ENCODE results near the gene HTR1D. TPM values are rescaled to one million over a fixed set of nuclear protein-coding genes. Genes with fewer than 3 reads are reported as not detected.
A peak's percentile ranks its signal among the peaks of the same experiment; 100 is the strongest.

The HTR1D gene
- total and polyA plus RNA-seq, 10 donors = 0.13 TPM; not detected in 9

GRCh38 chr1:23177438-23178380 lies 39.6 kb downstream of the HTR1D start:
- 2 to 3% (median 3%) methylated on average over 35 to 62 of the region's 62 CpGs for WGBS, 5 donors
- peaks cover 0 to 12% (median 0%) of the 10 kb centered on the region in 7 donors for H3K27me3 ChIP-seq (replicated peaks in 1 of 7)
- H3K36me3 ChIP-seq = no peaks in the 10 kb centered on the region
- H3K27ac ChIP-seq = peak overlapping the region; percentile 43 to 89 (median 86)
- peak; percentile 94 for DNase-seq
- intact Hi-C loops (cut with DNase I; ENCODE audit: low total_unique reads) = no loop called here
- no peaks in the 10 kb centered on the region for H3K9me3 ChIP-seq
- H3K4me3 ChIP-seq = peak overlapping the region; percentile 15 to 72 (median 50)
- no peak for TF ChIP-seq POLR2A (IDR thresholded peaks at IDR 0.05)
- TF ChIP-seq CTCF (IDR thresholded peaks at IDR 0.05 in 8 of 11, conservative IDR thresholded peaks at IDR 0.05 in 3 of 11) = peak in 6 of 11 experiments; percentile 17 to 51 (median 34)
- TF ChIP-seq POLR2AphosphoS5 (IDR thresholded peaks at IDR 0.05) = peak; percentile 73 to 88 (median 84)
- peaks cover 5 to 53% (median 31%) of the 10 kb centered on the region in 6 donors for H3K4me1 ChIP-seq

- DNase-seq = no peak
- H3K4me1 ChIP-seq = peaks cover 5 to 53% (median 31%) of the 10 kb centered on the region in 6 donors
- peaks cover 0 to 12% (median 0%) of the 10 kb centered on the region in 7 donors for H3K27me3 ChIP-seq (replicated peaks in 1 of 7)
- H3K4me3 ChIP-seq = peak overlapping the region; percentile 15 to 72 (median 50)
- H3K9me3 ChIP-seq = no peaks in the 10 kb centered on the region
- H3K36me3 ChIP-seq = no peaks in the 10 kb centered on the region
- intact Hi-C loops (cut with DNase I; ENCODE audit: low total_unique reads) = no loop called here
- TF ChIP-seq CTCF (IDR thresholded peaks at IDR 0.05 in 8 of 11, conservative IDR thresholded peaks at IDR 0.05 in 3 of 11) = no peak
- TF ChIP-seq POLR2AphosphoS5 (IDR thresholded peaks at IDR 0.05) = no peak
- no peak for TF ChIP-seq POLR2A (IDR thresholded peaks at IDR 0.05)
- 24 to 40% (median 31%) methylated on average over 10 of the region's 10 CpGs for WGBS, 5 donors
- H3K27ac ChIP-seq = peak overlapping the region; percentile 43 to 89 (median 86)
These were observed 40.3 kb downstream of the HTR1D start for GRCh38 chr1:23177031-23177430.

- Histone ChIP-seq H3K4me3 (no peak overlapping the region), H3K36me3 (no peaks in the 10 kb centered on the region), H3K9me3 (no peaks in the 10 kb centered on the region), H3K27ac (no peak overlapping the region), H3K4me1 (peaks cover 5 to 75% (median 38%) of the 10 kb centered on the region in 6 donors), H3K27me3 (replicated peaks in 1 of 7) (peaks cover 0 to 12% (median 0%) of the 10 kb centered on the region in 7 donors)
- intact Hi-C loops (cut with DNase I; ENCODE audit: low total_unique reads) = no loop called here
- DNase-seq = no peak
- TF ChIP-seq POLR2AphosphoS5 (IDR thresholded peaks at IDR 0.05) (no peak), POLR2A (IDR thresholded peaks at IDR 0.05) (no peak), CTCF (IDR thresholded peaks at IDR 0.05 in 8 of 11, conservative IDR thresholded peaks at IDR 0.05 in 3 of 11) (no peak)
- WGBS, 5 donors = 36 to 81% (median 53%) methylated on average over 1 of the region's 1 CpG
These were observed 42.7 kb downstream of the HTR1D start for GRCh38 chr1:23174426-23175110.
